Measurements from ENCODE around the gene GAPDH. TPM values are rescaled to one million over a fixed set of nuclear protein-coding genes. Genes with fewer than 3 reads are reported as not detected.
"Not testable (repeated sequence)": the region's sequence is repeated elsewhere in the genome, so short reads cannot be mapped to it uniquely, and the experiment has no call there.

GAPDH gene
- polyA plus RNA-seq, 5 donors = 1,481 to 1,953 (median 1,592) TPM

GRCh38 chr12:6558014-6558760, 23.9 kb downstream of the GAPDH start:
- DNase-seq = not testable (repeated sequence)

GRCh38 chr12:6559500-6559899, 25.2 kb downstream of the GAPDH start:
- no peak for DNase-seq

DNA sequence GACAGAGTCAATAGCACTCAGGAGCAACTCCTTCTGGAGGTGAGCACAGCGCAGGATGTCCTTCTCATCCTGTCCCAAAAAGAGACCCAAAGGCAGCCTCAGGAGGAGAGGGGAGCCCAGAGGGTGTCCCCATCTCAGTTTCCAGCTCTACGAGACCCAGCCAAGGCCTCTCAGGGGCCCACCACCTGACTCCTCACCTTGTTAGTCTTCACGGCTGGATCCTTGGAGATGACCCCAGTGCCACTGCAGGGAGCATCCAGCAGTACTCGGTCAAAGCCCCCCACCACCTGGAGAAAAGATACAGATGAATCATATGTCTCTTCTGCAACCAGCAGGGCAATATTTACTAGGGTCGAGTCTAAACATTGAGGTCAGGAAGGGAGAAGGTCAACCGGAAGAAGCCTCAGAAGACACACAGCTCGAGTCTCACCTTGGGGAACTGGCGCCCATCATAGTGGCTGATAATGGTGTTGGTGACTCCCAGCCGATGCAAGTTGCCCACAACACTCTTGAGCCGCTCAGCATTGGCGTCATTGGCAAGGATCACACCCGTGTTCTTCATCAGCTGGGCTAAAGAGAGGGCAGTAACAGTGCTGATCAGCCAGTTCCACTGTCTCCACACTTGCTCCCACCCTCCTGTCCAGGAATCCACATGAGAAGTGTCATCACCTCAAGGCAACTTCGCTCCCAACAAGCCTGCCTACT, 26.3 kb downstream of the GAPDH start:
- no peak for DNase-seq

GRCh38 chr12:6562881-6563280, 28.6 kb downstream of the GAPDH start:
- no peak for DNase-seq

DNA sequence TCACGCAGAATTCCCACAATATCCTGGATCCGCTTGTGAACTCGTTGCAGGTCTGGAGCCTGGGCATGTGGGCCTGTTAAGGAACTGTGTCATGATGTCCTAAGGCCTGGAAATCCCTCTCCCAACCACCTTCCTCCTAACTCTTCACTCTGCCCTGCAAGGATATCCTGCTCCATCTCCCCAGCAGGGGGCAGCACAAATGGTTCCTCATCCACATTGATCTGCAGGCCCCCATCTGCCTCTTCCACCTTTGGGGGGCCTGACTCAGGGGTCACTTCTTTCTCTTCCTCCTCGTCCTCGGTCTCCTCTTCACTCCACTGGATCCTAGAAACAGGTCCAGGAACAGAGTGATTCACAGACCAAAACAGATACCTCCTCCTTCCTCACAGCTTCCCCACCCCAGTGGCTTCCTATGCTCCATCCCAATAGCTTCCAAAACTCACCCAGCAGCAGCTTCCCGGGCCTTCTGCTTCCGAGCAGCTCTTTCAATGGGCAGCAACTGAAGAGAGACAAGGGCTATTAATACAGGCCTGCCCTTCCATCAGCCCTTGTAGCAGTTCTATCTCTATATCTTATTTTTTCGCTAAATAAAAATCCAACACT, 29.2 kb downstream of the GAPDH start:
- no peak for DNase-seq

- DNase-seq = no peak
Observed at GRCh38 chr12:6567112-6567670, 32.9 kb downstream of the GAPDH start.

GRCh38 chr12:6569312-6569711, 35.0 kb downstream of the GAPDH start:
- DNase-seq = no peak

GRCh38 chr12:6569786-6570185, 35.5 kb downstream of the GAPDH start:
- DNase-seq = no peak

DNA sequence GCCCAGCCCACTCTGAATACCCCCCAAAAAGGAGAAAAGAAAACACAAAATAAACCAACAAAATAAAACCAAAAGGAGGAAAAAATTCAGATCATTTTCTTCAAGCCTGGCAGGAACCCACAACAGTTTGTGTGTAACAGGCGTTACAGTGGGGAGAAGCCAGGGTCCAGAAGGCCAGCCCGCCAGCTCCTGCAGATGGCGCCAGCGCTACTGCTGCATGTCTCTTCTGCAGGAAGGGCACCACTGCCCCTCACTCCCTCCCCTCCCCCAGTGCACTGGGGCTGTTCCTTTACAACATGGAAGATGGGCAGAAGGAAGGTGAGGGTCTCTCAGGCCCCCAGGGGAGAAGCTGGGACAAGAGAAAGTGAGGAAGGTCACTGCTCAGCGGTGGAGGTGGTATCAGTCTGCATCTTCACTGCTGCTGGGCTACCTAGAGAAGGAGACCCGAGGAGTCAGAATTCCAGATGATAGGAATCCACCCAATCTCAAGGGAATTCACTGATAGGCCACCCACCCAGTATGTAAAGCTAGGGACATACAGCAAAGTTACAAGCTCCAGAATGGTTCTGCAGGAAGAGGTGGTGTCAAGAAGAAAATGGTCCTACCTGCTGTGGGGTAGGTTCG, 36.1 kb downstream of the GAPDH start:
- no peak for DNase-seq

GRCh38 chr12:6573001-6573400, 38.7 kb downstream of the GAPDH start:
- no peak for DNase-seq

GRCh38 chr12:6574576-6575295, 40.4 kb downstream of the GAPDH start:
- no peak for DNase-seq

GRCh38 chr12:6575648-6576047, 41.3 kb downstream of the GAPDH start:
- DNase-seq = no peak

- no peak for DNase-seq
Observed at GRCh38 chr12:6582196-6582595, 47.9 kb downstream of the GAPDH start.

DNA sequence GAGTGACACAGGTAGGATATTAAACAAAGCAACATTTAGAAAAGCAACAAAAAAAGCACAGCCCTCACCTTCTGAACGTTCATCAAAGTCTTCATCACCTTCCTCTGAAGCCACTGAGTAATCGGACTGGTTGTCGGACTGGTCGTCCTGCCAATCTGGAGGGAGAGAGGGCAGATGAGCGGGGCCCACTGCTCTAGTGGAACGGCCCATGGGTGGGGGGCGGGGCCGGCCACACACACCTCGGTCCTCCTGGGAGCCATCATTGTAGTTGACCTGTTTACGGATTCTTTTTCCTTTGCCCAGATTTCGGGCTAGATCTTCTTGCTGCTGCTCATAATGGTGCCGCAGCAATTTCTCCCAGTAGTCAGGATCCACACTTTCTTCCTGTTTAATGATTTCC, 48.6 kb downstream of the GAPDH start:
- DNase-seq = no peak

DNA sequence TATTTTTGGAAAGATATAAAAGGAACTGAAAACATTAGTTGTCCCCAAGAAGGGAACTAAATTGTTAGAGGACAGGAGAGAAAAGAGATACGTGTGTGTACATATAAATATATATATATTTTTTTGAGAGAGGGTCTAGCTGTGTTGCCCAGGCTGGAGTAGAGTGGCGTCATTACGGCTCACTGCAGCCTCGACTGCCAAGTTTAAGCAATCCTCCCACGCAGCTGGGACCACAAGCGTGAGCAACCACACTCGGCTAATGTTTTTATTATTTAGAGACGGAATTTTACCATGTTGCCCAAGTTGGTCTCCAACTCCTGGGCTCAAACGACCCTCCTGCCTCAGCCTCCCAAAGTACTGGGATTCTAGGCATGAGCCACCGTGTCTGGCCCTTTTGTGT, 50.0 kb downstream of the GAPDH start:
- no peak for DNase-seq

GRCh38 chr12:6586569-6586968, 52.3 kb downstream of the GAPDH start:
- DNase-seq = not testable (repeated sequence)

Other genes starting within 250 kb of the GAPDH start
- 1 to 10 TPM; 2.1 to 3.9 (median 3.0) TPM for gene PLEKHG6, start 223.8 kb upstream of the GAPDH start, polyA plus RNA-seq (ENCODE audit: insufficient read depth in 1 of 5, insufficient read length in 5 of 5, low replicate concordance in 1 of 5)
- gene TNFRSF1A, start 192.4 kb upstream of the GAPDH start, polyA plus RNA-seq (ENCODE audit: insufficient read depth in 1 of 5, insufficient read length in 5 of 5, low replicate concordance in 1 of 5) = 100 to 1,000 TPM; 115 to 142 (median 133) TPM
- gene SCNN1A, start 159.0 kb upstream of the GAPDH start, polyA plus RNA-seq (ENCODE audit: insufficient read depth in 1 of 5, insufficient read length in 5 of 5, low replicate concordance in 1 of 5) = 1 to 10 TPM; 2.2 to 4.9 (median 2.8) TPM
- 100 to 1,000 TPM in 1 of 5 donors, 10 to 100 TPM in 4; 59.0 to 110 (median 74.7) TPM for gene LTBR, start 150.4 kb upstream of the GAPDH start, polyA plus RNA-seq (ENCODE audit: insufficient read depth in 1 of 5, insufficient read length in 5 of 5, low replicate concordance in 1 of 5)
- gene CD27, start 89.6 kb upstream of the GAPDH start, polyA plus RNA-seq (ENCODE audit: insufficient read depth in 1 of 5, insufficient read length in 5 of 5, low replicate concordance in 1 of 5) = 1 to 10 TPM; 1.2 to 2.9 (median 1.7) TPM
- 10 to 100 TPM; 16.6 to 26.9 (median 20.3) TPM for gene TAPBPL, start 82.5 kb upstream of the GAPDH start, polyA plus RNA-seq (ENCODE audit: insufficient read depth in 1 of 5, insufficient read length in 5 of 5, low replicate concordance in 1 of 5)
- gene VAMP1, start 63.8 kb upstream of the GAPDH start, polyA plus RNA-seq (ENCODE audit: insufficient read depth in 1 of 5, insufficient read length in 5 of 5, low replicate concordance in 1 of 5) = 10 to 100 TPM; 16.0 to 23.2 (median 19.1) TPM
- gene MRPL51, start 41.3 kb upstream of the GAPDH start, polyA plus RNA-seq (ENCODE audit: insufficient read depth in 1 of 5, insufficient read length in 5 of 5, low replicate concordance in 1 of 5) = 100 to 1,000 TPM; 145 to 169 (median 167) TPM
- 10 to 100 TPM; 51.0 to 88.5 (median 61.7) TPM for gene NCAPD2, start 40.4 kb upstream of the GAPDH start, polyA plus RNA-seq (ENCODE audit: insufficient read depth in 1 of 5, insufficient read length in 5 of 5, low replicate concordance in 1 of 5)
- gene IFFO1, start 21.5 kb downstream of the GAPDH start, polyA plus RNA-seq (ENCODE audit: insufficient read depth in 1 of 5, insufficient read length in 5 of 5, low replicate concordance in 1 of 5) = 10 to 100 TPM; 12.9 to 24.3 (median 18.4) TPM
- gene NOP2, start 33.8 kb downstream of the GAPDH start, polyA plus RNA-seq (ENCODE audit: insufficient read depth in 1 of 5, insufficient read length in 5 of 5, low replicate concordance in 1 of 5) = 10 to 100 TPM; 18.2 to 36.6 (median 24.3) TPM
- gene CHD4, start 72.9 kb downstream of the GAPDH start, polyA plus RNA-seq (ENCODE audit: insufficient read depth in 1 of 5, insufficient read length in 5 of 5, low replicate concordance in 1 of 5) = 100 to 1,000 TPM; 196 to 268 (median 221) TPM
- 1 to 10 TPM; 1.3 to 2.1 (median 1.3) TPM for gene LPAR5, start 101.4 kb downstream of the GAPDH start, polyA plus RNA-seq (ENCODE audit: insufficient read depth in 1 of 5, insufficient read length in 5 of 5, low replicate concordance in 1 of 5)
- 1 to 10 TPM; 5.5 to 7.4 (median 6.5) TPM for gene ACRBP, start 112.9 kb downstream of the GAPDH start, polyA plus RNA-seq (ENCODE audit: insufficient read depth in 1 of 5, insufficient read length in 5 of 5, low replicate concordance in 1 of 5)
- 100 to 1,000 TPM in 3 of 5 donors, 10 to 100 TPM in 2; 89.5 to 116 (median 109) TPM for gene ING4, start 128.6 kb downstream of the GAPDH start, polyA plus RNA-seq (ENCODE audit: insufficient read depth in 1 of 5, insufficient read length in 5 of 5, low replicate concordance in 1 of 5)
- 10 to 100 TPM; 79.4 to 98.5 (median 86.1) TPM for gene ZNF384, start 154.9 kb downstream of the GAPDH start, polyA plus RNA-seq (ENCODE audit: insufficient read depth in 1 of 5, insufficient read length in 5 of 5, low replicate concordance in 1 of 5)
- 10 to 100 TPM in 1 of 5 donors, 1 to 10 TPM in 4; 5.2 to 10.4 (median 6.7) TPM for gene PIANP, start 166.3 kb downstream of the GAPDH start, polyA plus RNA-seq (ENCODE audit: insufficient read depth in 1 of 5, insufficient read length in 5 of 5, low replicate concordance in 1 of 5)
- 10 to 100 TPM; 48.4 to 59.1 (median 56.3) TPM for gene COPS7A, start 189.5 kb downstream of the GAPDH start, polyA plus RNA-seq (ENCODE audit: insufficient read depth in 1 of 5, insufficient read length in 5 of 5, low replicate concordance in 1 of 5)
- 100 to 1,000 TPM; 147 to 203 (median 179) TPM for gene MLF2, start 218.6 kb downstream of the GAPDH start, polyA plus RNA-seq (ENCODE audit: insufficient read depth in 1 of 5, insufficient read length in 5 of 5, low replicate concordance in 1 of 5)
- 1,000 to 10,000 TPM in 1 of 5 donors, 100 to 1,000 TPM in 4; 621 to 1,050 (median 719) TPM for gene PTMS, start 231.8 kb downstream of the GAPDH start, polyA plus RNA-seq (ENCODE audit: insufficient read depth in 1 of 5, insufficient read length in 5 of 5, low replicate concordance in 1 of 5)
- gene LAG3, start 238.0 kb downstream of the GAPDH start, polyA plus RNA-seq (ENCODE audit: insufficient read depth in 1 of 5, insufficient read length in 5 of 5, low replicate concordance in 1 of 5) = 1 to 10 TPM; 1.3 to 2.9 (median 1.7) TPM